HepG2 (cell line): ENCODE measurements around the gene HSPA5. TPM values are rescaled to one million over a fixed set of nuclear protein-coding genes. Genes with fewer than 3 reads are reported as not detected.

Source experiments
- ATAD3A ChIP-seq: sonication (generic); formaldehyde crosslinking; IDR thresholded peaks from 2 replicates; pipeline ENCODE4 v1.4.0; 2020; ENCODE audit warnings: missing genetic modification reagents
- BRCA1 ChIP-seq: sonication (generic); formaldehyde crosslinking; IDR thresholded peaks from 2 replicates; pipeline ENCODE4 v1.4.0; 2020; ENCODE audit warnings: missing genetic modification reagents
- BRF2 ChIP-seq: sonication (generic); formaldehyde crosslinking; IDR thresholded peaks from 2 replicates; pipeline ENCODE4 v1.8.1; 2022; ENCODE audit warnings: mild to moderate bottlenecking, missing genetic modification reagents
- CBFB ChIP-seq: sonication (generic); formaldehyde crosslinking; IDR thresholded peaks from 2 replicates; pipeline ENCODE4 v1.4.0; 2020; ENCODE audit warnings: missing genetic modification reagents
- E2F5 ChIP-seq: sonication (generic); formaldehyde crosslinking; conservative IDR thresholded peaks from 2 replicates; pipeline ENCODE4 v1.4.0; 2020; ENCODE audit warnings: missing genetic modification reagents
- FOXA3 ChIP-seq: IDR thresholded peaks from 2 replicates; pipeline ENCODE4 v1.6.1; 2016; ENCODE audit warnings: missing genetic modification reagents, missing compliant biosample characterization
- FOXC1 ChIP-seq: sonication (generic); formaldehyde crosslinking; IDR thresholded peaks from 2 replicates; pipeline ENCODE4 v1.8.0; 2022; ENCODE audit warnings: mild to moderate bottlenecking, missing genetic modification reagents, borderline replicate concordance
- GFI1 ChIP-seq: sonication (generic); formaldehyde crosslinking; IDR thresholded peaks from 2 replicates; pipeline ENCODE4 v1.5.0; 2020; ENCODE audit warnings: missing genetic modification reagents, mild to moderate bottlenecking, borderline replicate concordance
- GTF3A ChIP-seq: sonication (generic); formaldehyde crosslinking; conservative IDR thresholded peaks from 2 replicates; pipeline ENCODE4 v1.4.0; 2020; ENCODE audit warnings: mild to moderate bottlenecking, missing genetic modification reagents
- HIC2 ChIP-seq: sonication (generic); formaldehyde crosslinking; IDR thresholded peaks from 2 replicates; pipeline ENCODE4 v1.9.0; 2022; ENCODE audit warnings: low read depth, missing genetic modification reagents
- JUNB ChIP-seq: sonication (generic); formaldehyde crosslinking; IDR thresholded peaks from 2 replicates; pipeline ENCODE4 v1.8.0; 2022; ENCODE audit warnings: missing genetic modification reagents, mild to moderate bottlenecking, borderline replicate concordance
- KLF6 ChIP-seq: IDR thresholded peaks from 2 replicates; pipeline ENCODE4 v1.8.0; 2016; ENCODE audit warnings: missing biosample characterization, missing genetic modification reagents
- NR2F6 ChIP-seq, 2 experiments: IDR thresholded peaks; 2 replicates each; pipeline ENCODE4 v1.6.1; 2016; ENCODE audit warnings: antibody characterized with exemption in 1 of 2, mild to moderate bottlenecking in 1 of 2
- PHF21A ChIP-seq: sonication (generic); formaldehyde crosslinking; IDR thresholded peaks from 2 replicates; pipeline ENCODE4 v1.5.0; 2020; ENCODE audit warnings: mild to moderate bottlenecking, missing genetic modification reagents
- RAD51 ChIP-seq: fragments of 450-650 bp; IDR thresholded peaks from 2 replicates; pipeline ENCODE4 v1.6.1; 2016; ENCODE audit warnings: borderline replicate concordance
- RFXAP ChIP-seq: sonication (generic); formaldehyde crosslinking; IDR thresholded peaks from 2 replicates; pipeline ENCODE4 v1.4.0; 2020; ENCODE audit warnings: missing genetic modification reagents, borderline replicate concordance
- SMAD3 ChIP-seq: sonication (generic); formaldehyde crosslinking; IDR thresholded peaks from 2 replicates; pipeline ENCODE4 v1.4.0; 2020; ENCODE audit warnings: missing genetic modification reagents
- TBL1XR1 ChIP-seq: fragments of 150-350 bp; IDR thresholded peaks from 2 replicates; pipeline ENCODE4 v1.6.1; 2014; ENCODE audit warnings: borderline replicate concordance, low read length; ENCODE audit not compliant: partially characterized antibody
- TBX3 ChIP-seq: fragments of 450-650 bp; IDR thresholded peaks from 2 replicates; pipeline ENCODE4 v1.6.1; 2017; ENCODE audit warnings: antibody characterized with exemption, mild to moderate bottlenecking, inconsistent platforms, borderline replicate concordance
- ZBTB26 ChIP-seq: IDR thresholded peaks from 2 replicates; pipeline ENCODE4 v1.6.1; 2016; ENCODE audit warnings: missing compliant biosample characterization, missing genetic modification reagents, borderline replicate concordance
- ZMYM4 ChIP-seq: sonication (generic); formaldehyde crosslinking; IDR thresholded peaks from 2 replicates; pipeline ENCODE4 v1.8.1; 2023; ENCODE audit warnings: mild to moderate bottlenecking, missing genetic modification reagents
- ZNF263 ChIP-seq: sonication (generic); formaldehyde crosslinking; IDR thresholded peaks from 2 replicates; pipeline ENCODE4 v1.4.0; 2020; ENCODE audit warnings: missing genetic modification reagents
- ZNF432 ChIP-seq: sonication (generic); formaldehyde crosslinking; IDR thresholded peaks from 2 replicates; pipeline ENCODE4 v1.5.0; 2020; ENCODE audit warnings: missing genetic modification reagents, mild to moderate bottlenecking, borderline replicate concordance
- ZNF503 ChIP-seq: sonication (generic); formaldehyde crosslinking; IDR thresholded peaks from 2 replicates; pipeline ENCODE4 v1.4.0; 2020; ENCODE audit warnings: missing genetic modification reagents
- polyA plus RNA-seq, 8 experiments: library from polyadenylated mRNA; depleted of rRNA in 3 of 8; stranded (reverse) in 7 of 8; unstranded in 1 of 8; fragments of >200 nt; fragmentation: Illumina TruSeq in 4 of 8; extraction: Trizol in 4 of 8; gene quantifications; 2 replicates each; pipeline versions ENCODE4 v1.2.1 to v1.2.3, GENCODE V29; 2011 to 2016; ENCODE audit warnings: low read depth in 4 of 8, missing spikeins in 1 of 8, mixed read lengths in 1 of 8; ENCODE audit not compliant: insufficient read depth in 1 of 8
- total RNA-seq, 5 experiments: library from RNA; depleted of rRNA; stranded (reverse); fragments of >200 nt; fragmentation: Illumina TruSeq; extraction: Trizol; gene quantifications; 2 replicates each; pipeline ENCODE4 v1.2.3, GENCODE V29; 2016; ENCODE audit warnings: low read depth in 1 of 5

The HSPA5 gene
- total and polyA plus RNA-seq, 2 of the 13 experiments (the other 11 are each of a cell fraction or from before 2014, with no cell fraction given) = 201 to 206 TPM

GRCh38 chr9:125272697-125273096 lies 31.6 kb upstream of the HSPA5 start (continued):
- TF ChIP-seq TBL1XR1 (no peak), SMAD3 (peak; percentile 74; the same call in 1 of the 2 replicates), TBX3 (no peak), NR2F6 (IDR thresholded peaks at IDR 0.05) (0 out of 2 replicates have a peak, but pooled peaks have one; percentile 34), NR2F6 (CRISPR knock-in tag; IDR thresholded peaks at IDR 0.05) (peak; percentile 43; the same call in 1 of the 2 replicates), BRF2 (CRISPR knock-in tag) (no peak), FOXA3 (CRISPR knock-in tag) (peak; percentile 97), RAD51 (no peak), ZNF503 (CRISPR knock-in tag) (0 out of 2 replicates have a peak, but pooled peaks have one; percentile 28), ZMYM4 (no peak), JUNB (no peak), KLF6 (CRISPR knock-in tag) (no peak), BRCA1 (CRISPR knock-in tag) (no peak), GFI1 (CRISPR knock-in tag) (peak; percentile 79), E2F5 (CRISPR knock-in tag) (no peak), ZBTB26 (CRISPR knock-in tag) (no peak), ZNF263 (no peak), CBFB (CRISPR knock-in tag) (no peak), ZNF432 (CRISPR knock-in tag) (no peak), GTF3A (no peak), PHF21A (peak; percentile 76; the same call in 1 of the 2 replicates), RFXAP (CRISPR knock-in tag) (no peak), HIC2 (no peak), ATAD3A (CRISPR knock-in tag) (no peak), FOXC1 (CRISPR knock-in tag) (no peak)
